H9 (cell line): ENCODE data around the gene MAGI3. TPM values are rescaled to one million over a fixed set of nuclear protein-coding genes. Genes with fewer than 3 reads are reported as not detected.

Source experiments
- DNase-seq: peaks from one replicate; pipeline ENCODE4 v3.0.0-alpha.2; 2017
- H2AFZ ChIP-seq: one replicate; pipeline ENCODE4 v1.6.1; 2013; ENCODE audit warnings: mild to moderate bottlenecking, low read length, control low read depth, moderate library complexity
- H2AK5ac ChIP-seq: 2 replicates; pipeline ENCODE4 v1.6.1; 2013; ENCODE audit warnings: low read length, control low read depth, mixed read lengths; ENCODE audit not compliant: insufficient read length
- H2BK120ac ChIP-seq: one replicate; pipeline ENCODE4 v1.6.1; 2013; ENCODE audit warnings: low read depth, mild to moderate bottlenecking, low read length, control low read depth, inconsistent platforms; ENCODE audit not compliant: poor library complexity, severe bottlenecking
- H2BK12ac ChIP-seq: 2 replicates; pipeline ENCODE4 v1.6.1; 2013; ENCODE audit warnings: low read length, control low read depth, mixed read lengths, low read depth; ENCODE audit not compliant: insufficient read length
- H2BK15ac ChIP-seq: 2 replicates; pipeline ENCODE4 v1.6.1; 2013; ENCODE audit warnings: low read depth, low read length, control low read depth
- H2BK20ac ChIP-seq: one replicate; pipeline ENCODE4 v1.6.1; 2013; ENCODE audit warnings: low read depth, mild to moderate bottlenecking, low read length, control low read depth, inconsistent platforms; ENCODE audit not compliant: poor library complexity, severe bottlenecking
- H2BK5ac ChIP-seq: 2 replicates; pipeline ENCODE4 v1.6.1; 2013; ENCODE audit warnings: low read length, control low read depth, mixed read lengths; ENCODE audit not compliant: insufficient read length
- H3K14ac ChIP-seq: 2 replicates; pipeline ENCODE4 v1.6.1; 2013; ENCODE audit warnings: low read length, control low read depth; ENCODE audit not compliant: insufficient read depth
- H3K18ac ChIP-seq: 2 replicates; pipeline ENCODE4 v1.6.1; 2013; ENCODE audit warnings: low read depth, mild to moderate bottlenecking, mixed read lengths, low read length, control low read depth; ENCODE audit not compliant: insufficient read length
- H3K23ac ChIP-seq: 2 replicates; pipeline ENCODE4 v1.6.1; 2013; ENCODE audit warnings: low read length, control low read depth, mixed read lengths, low read depth; ENCODE audit not compliant: insufficient read length
- H3K23me2 ChIP-seq: 2 replicates; pipeline ENCODE4 v1.6.1; 2013; ENCODE audit warnings: low read depth, mild to moderate bottlenecking, mixed read lengths, low read length, control low read depth; ENCODE audit not compliant: insufficient read length, poor library complexity, severe bottlenecking
- H3K27ac ChIP-seq: 2 replicates; pipeline ENCODE4 v1.5.1; 2013; ENCODE audit warnings: low read length, control low read depth, mixed read lengths, low read depth; ENCODE audit not compliant: insufficient read length
- H3K27me3 ChIP-seq: 2 replicates; pipeline ENCODE4 v1.6.1; 2013; ENCODE audit warnings: low read length, control low read depth, inconsistent platforms; ENCODE audit not compliant: insufficient read depth
- H3K4ac ChIP-seq: 2 replicates; pipeline ENCODE4 v1.6.1; 2013; ENCODE audit warnings: low read depth, mild to moderate bottlenecking, control low read depth, inconsistent platforms, low read length, moderate library complexity
- H3K4me1 ChIP-seq: 2 replicates; pipeline ENCODE4 v1.6.1; 2013; ENCODE audit warnings: low read length, control low read depth, inconsistent platforms; ENCODE audit not compliant: insufficient read depth
- H3K4me2 ChIP-seq: 2 replicates; pipeline ENCODE4 v1.6.1; 2013; ENCODE audit warnings: low read length, control low read depth, mixed read lengths; ENCODE audit not compliant: insufficient read length, insufficient read depth
- H3K56ac ChIP-seq: 2 replicates; pipeline ENCODE4 v1.6.1; 2013; ENCODE audit warnings: low read depth, mild to moderate bottlenecking, mixed read lengths, low read length, control low read depth; ENCODE audit not compliant: insufficient read length
- H3K79me1 ChIP-seq: 2 replicates; pipeline ENCODE4 v1.6.1; 2013; ENCODE audit warnings: low read depth, mild to moderate bottlenecking, moderate library complexity, low read length, control low read depth, inconsistent platforms; ENCODE audit not compliant: insufficient read depth, poor library complexity, severe bottlenecking
- H3K79me2 ChIP-seq: 2 replicates; pipeline ENCODE4 v1.6.1; 2013; ENCODE audit warnings: low read length, control low read depth, inconsistent platforms; ENCODE audit not compliant: insufficient read depth
- H3K9ac ChIP-seq: 2 replicates; pipeline ENCODE4 v1.6.1; 2013; ENCODE audit warnings: low read length, control low read depth, mixed read lengths; ENCODE audit not compliant: insufficient read length; ENCODE audit errors: extremely low read depth
- H3K9me3 ChIP-seq: one replicate; pipeline ENCODE4 v1.6.1; 2013; ENCODE audit warnings: low read depth, low read length, inconsistent platforms; ENCODE audit not compliant: control insufficient read depth
- H3T11ph ChIP-seq: one replicate; pipeline ENCODE4 v1.6.1; 2013; ENCODE audit warnings: mild to moderate bottlenecking, low read length, control low read depth, inconsistent platforms
- H4K20me1 ChIP-seq: one replicate; pipeline ENCODE4 v1.6.1; 2013; ENCODE audit not compliant: control insufficient read depth, insufficient read length, insufficient read depth
- H4K5ac ChIP-seq: 2 replicates; pipeline ENCODE4 v1.6.1; 2013; ENCODE audit warnings: low read depth, mild to moderate bottlenecking, mixed read lengths, low read length, control low read depth; ENCODE audit not compliant: insufficient read length
- H4K8ac ChIP-seq: replicated peaks from 2 replicates; pipeline ENCODE4 v1.6.1; 2013; ENCODE audit warnings: low read length, control low read depth, mixed read lengths, low read depth; ENCODE audit not compliant: insufficient read length
- H4K91ac ChIP-seq: 2 replicates; pipeline ENCODE4 v1.6.1; 2013; ENCODE audit warnings: low read depth, mild to moderate bottlenecking, moderate library complexity, mixed read lengths, low read length, control low read depth; ENCODE audit not compliant: insufficient read length
- H3K27ac Mint-ChIP-seq, 3 experiments: 2 replicates in 2 of 3; 3 replicates in 1 of 3; pipeline ENCODE4 v1.8.0; 2020 to 2021; ENCODE audit warnings: mixed read lengths in 3 of 3, mild to moderate bottlenecking in 1 of 3, moderate library complexity in 1 of 3
- H3K27me3 Mint-ChIP-seq: 2 replicates; pipeline ENCODE4 v1.8.0; 2021; ENCODE audit warnings: low read depth, mild to moderate bottlenecking, moderate library complexity, mixed read lengths
- H3K36me3 Mint-ChIP-seq, 3 experiments: 2 replicates in 2 of 3; 3 replicates in 1 of 3; pipeline ENCODE4 v1.8.0; 2020 to 2021; ENCODE audit warnings: low read depth in 3 of 3, mixed read lengths in 3 of 3; ENCODE audit not compliant: insufficient read depth in 1 of 3
- H3K4me1 Mint-ChIP-seq, 2 experiments: 2 replicates each; pipeline ENCODE4 v1.8.0; 2020; ENCODE audit warnings: mixed read lengths in 2 of 2
- H3K4me3 Mint-ChIP-seq, 2 experiments: 2 replicates in 1 of 2; 3 replicates in 1 of 2; pipeline ENCODE4 v1.8.0; 2020 to 2021; ENCODE audit warnings: mild to moderate bottlenecking in 2 of 2, mixed read lengths in 2 of 2, moderate library complexity in 1 of 2
- H3K9me3 Mint-ChIP-seq, 2 experiments: 2 replicates in 1 of 2; 3 replicates in 1 of 2; pipeline ENCODE4 v1.8.0; 2020; ENCODE audit warnings: mild to moderate bottlenecking in 2 of 2, mixed read lengths in 2 of 2, moderate library complexity in 1 of 2
- WGBS: extraction: QIAGEN DNeasy Blood & Tissue Kit; methylation state at CpG from one replicate; pipeline ENCODE4 v1.1.7; 2013; ENCODE audit warnings: missing lambda C conversion rate, low lambda C conversion rate, mixed read lengths; ENCODE audit not compliant: insufficient read length; ENCODE audit errors: extremely low coverage; 5-methylcytosine and 5-hydroxymethylcytosine counted together
- total RNA-seq: library from RNA; stranded (reverse); gene quantifications from 2 replicates; pipeline ENCODE4 v1.2.1, GENCODE V29; 2021
- TF ChIP-seq, protein P1 (sequence below): fragments of 200-600 bp; sonication (generic); conservative IDR thresholded peaks from 3 replicates; pipeline ENCODE4 v1.8.0; 2021; ENCODE audit warnings: antibody characterized with exemption, mild to moderate bottlenecking

Gene MAGI3
- total RNA-seq, 1 experiment from 2014 or later, result 8.2 TPM

DNA sequence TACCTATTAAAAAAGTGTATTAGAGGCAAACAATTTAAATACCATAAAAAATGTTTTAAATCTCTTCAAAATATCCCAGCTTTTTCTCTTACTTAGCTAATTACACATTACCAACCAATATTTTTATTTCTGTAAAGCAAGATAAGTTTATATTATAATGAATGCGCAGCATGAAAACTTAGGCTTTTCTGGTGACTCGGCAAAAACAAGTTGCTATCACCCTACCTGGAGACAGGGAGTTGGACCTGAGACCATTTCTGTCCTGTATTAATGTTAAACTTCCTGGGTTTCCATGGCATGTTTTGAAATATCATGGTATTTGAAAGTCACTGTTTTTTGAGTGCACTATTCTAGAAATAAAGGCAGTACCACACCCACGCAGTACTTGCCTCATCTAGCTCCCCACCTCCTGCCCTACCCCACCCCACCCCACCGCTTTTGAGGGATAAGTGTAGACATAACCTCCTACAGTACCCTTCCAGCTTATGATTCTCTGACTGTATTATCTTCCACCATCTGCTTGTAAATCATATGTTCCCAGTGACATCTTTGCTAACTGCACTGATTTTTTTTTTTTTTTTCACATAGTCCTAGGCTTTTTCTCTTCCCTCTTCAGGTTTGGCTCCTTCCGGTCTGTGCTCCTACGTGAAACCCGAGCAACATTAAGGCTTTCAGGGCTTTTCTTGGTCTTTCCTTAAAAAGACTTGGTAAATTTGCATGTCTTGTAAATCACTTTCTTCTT, 291.5 kb downstream of the MAGI3 start:
- H3K4me2 ChIP-seq, result no peak overlapping the region
- no peaks in the 10 kb centered on the region for H3K79me1 ChIP-seq
- no peak overlapping the region for H3K23ac ChIP-seq
- H3K4me3 Mint-ChIP-seq, result no peak overlapping the region
- no peak overlapping the region for H4K91ac ChIP-seq
- no peak overlapping the region for H3K9ac ChIP-seq
- no peak overlapping the region for H4K5ac ChIP-seq
- no peaks in the 10 kb centered on the region for H3K9me3 Mint-ChIP-seq
- H3K18ac ChIP-seq, result no peak overlapping the region
- peak overlapping the region in 2 of 3 experiments; percentile 4 to 83; a peak in 3 of 7 replicates for H3K27ac Mint-ChIP-seq
- H2BK5ac ChIP-seq, result no peak overlapping the region
- H3K79me2 ChIP-seq, result no peaks in the 10 kb centered on the region
- no peak overlapping the region for H4K8ac ChIP-seq
- no peak overlapping the region for H3K4ac ChIP-seq
- WGBS, result no CpG with 5 or more reads among the region's 7 CpGs
- no peaks in the 10 kb centered on the region for H3K4me1 ChIP-seq
- H2BK20ac ChIP-seq, result no peak overlapping the region
- H3K9me3 ChIP-seq, result no peaks in the 10 kb centered on the region
- H4K20me1 ChIP-seq, result no peaks in the 10 kb centered on the region
- H2AK5ac ChIP-seq, result no peak overlapping the region
- H2BK15ac ChIP-seq, result no peak overlapping the region
- H3K4me1 Mint-ChIP-seq, result peaks cover 13 to 14% of the 10 kb centered on the region in 2 experiments
- H3K23me2 ChIP-seq, result no peaks in the 10 kb centered on the region
- no peak overlapping the region for H3K14ac ChIP-seq
- no peak overlapping the region for H3T11ph ChIP-seq
- TF ChIP-seq, protein P1, sequence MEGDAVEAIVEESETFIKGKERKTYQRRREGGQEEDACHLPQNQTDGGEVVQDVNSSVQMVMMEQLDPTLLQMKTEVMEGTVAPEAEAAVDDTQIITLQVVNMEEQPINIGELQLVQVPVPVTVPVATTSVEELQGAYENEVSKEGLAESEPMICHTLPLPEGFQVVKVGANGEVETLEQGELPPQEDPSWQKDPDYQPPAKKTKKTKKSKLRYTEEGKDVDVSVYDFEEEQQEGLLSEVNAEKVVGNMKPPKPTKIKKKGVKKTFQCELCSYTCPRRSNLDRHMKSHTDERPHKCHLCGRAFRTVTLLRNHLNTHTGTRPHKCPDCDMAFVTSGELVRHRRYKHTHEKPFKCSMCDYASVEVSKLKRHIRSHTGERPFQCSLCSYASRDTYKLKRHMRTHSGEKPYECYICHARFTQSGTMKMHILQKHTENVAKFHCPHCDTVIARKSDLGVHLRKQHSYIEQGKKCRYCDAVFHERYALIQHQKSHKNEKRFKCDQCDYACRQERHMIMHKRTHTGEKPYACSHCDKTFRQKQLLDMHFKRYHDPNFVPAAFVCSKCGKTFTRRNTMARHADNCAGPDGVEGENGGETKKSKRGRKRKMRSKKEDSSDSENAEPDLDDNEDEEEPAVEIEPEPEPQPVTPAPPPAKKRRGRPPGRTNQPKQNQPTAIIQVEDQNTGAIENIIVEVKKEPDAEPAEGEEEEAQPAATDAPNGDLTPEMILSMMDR, result no peak
- H3K36me3 Mint-ChIP-seq, result peaks cover 0 to 9% (median 0%) of the 10 kb centered on the region in 3 experiments; a peak in 4 of 7 replicates
- H3K27me3 Mint-ChIP-seq, result no peaks in the 10 kb centered on the region
- H2BK12ac ChIP-seq, result no peak overlapping the region
- H3K56ac ChIP-seq, result no peak overlapping the region
- H2BK120ac ChIP-seq, result no peak overlapping the region
- no peaks in the 10 kb centered on the region for H3K27me3 ChIP-seq
- no peak overlapping the region for H3K27ac ChIP-seq
- H2AFZ ChIP-seq, result no peak overlapping the region
- no peak for DNase-seq
